ENCODE results near the gene FHIP2A. TPM values are rescaled to one million over a fixed set of nuclear protein-coding genes. Genes with fewer than 3 reads are reported as not detected.
"Not testable (repeated sequence)": the region's sequence is repeated elsewhere in the genome, so short reads cannot be mapped to it uniquely, and the experiment has no call there.

The FHIP2A gene, protein sequence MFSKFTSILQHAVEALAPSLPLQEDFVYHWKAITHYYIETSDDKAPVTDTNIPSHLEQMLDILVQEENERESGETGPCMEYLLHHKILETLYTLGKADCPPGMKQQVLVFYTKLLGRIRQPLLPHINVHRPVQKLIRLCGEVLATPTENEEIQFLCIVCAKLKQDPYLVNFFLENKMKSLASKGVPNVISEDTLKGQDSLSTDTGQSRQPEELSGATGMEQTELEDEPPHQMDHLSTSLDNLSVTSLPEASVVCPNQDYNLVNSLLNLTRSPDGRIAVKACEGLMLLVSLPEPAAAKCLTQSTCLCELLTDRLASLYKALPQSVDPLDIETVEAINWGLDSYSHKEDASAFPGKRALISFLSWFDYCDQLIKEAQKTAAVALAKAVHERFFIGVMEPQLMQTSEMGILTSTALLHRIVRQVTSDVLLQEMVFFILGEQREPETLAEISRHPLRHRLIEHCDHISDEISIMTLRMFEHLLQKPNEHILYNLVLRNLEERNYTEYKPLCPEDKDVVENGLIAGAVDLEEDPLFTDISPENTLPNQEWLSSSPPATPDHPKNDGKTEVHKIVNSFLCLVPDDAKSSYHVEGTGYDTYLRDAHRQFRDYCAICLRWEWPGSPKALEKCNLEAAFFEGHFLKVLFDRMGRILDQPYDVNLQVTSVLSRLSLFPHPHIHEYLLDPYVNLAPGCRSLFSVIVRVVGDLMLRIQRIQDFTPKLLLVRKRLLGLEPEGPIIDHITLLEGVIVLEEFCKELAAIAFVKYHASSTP
- 18.3 and 20.0 TPM in 2 replicates for total RNA-seq
- polyA plus RNA-seq (2012): 11.5 TPM

DNA sequence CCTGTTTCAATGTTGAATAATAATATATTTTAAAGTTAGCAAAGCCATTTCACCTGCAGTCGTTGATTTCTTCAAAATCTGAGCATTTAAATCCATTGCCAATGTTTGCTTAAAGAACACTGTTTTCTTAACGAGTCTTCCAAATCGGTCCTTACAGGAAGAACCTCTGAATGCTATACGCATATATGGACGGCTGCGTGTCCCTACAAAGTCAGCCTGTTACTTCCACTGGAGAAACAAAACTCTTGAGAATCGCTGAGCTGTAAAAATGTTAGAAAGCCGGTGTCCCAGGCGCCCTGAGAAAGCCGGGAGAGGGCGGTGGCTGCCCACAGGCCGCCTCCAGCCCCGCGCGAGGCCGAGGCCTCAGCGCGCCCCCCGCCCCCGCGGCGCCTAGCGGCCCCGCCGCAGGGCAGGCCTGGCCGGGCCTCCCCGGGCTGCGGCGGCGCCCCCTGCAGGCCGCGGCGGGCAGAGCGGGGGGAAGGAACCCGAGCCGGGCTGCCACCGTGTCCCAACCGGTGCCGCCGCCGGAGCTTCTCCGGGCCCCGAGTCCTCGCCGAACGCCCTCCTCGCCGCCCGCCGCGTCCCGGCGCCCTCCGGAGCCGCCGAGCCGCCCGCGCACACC is at the start of gene FHIP2A:
TSS of gene FHIP2A (plus strand) at position 488 of the 622 bp plus-strand sequence. CDS start 299 bp downstream, outside the sequence.
- DNase-seq (ENCODE audit: low read depth): peak; percentile 82

DNA sequence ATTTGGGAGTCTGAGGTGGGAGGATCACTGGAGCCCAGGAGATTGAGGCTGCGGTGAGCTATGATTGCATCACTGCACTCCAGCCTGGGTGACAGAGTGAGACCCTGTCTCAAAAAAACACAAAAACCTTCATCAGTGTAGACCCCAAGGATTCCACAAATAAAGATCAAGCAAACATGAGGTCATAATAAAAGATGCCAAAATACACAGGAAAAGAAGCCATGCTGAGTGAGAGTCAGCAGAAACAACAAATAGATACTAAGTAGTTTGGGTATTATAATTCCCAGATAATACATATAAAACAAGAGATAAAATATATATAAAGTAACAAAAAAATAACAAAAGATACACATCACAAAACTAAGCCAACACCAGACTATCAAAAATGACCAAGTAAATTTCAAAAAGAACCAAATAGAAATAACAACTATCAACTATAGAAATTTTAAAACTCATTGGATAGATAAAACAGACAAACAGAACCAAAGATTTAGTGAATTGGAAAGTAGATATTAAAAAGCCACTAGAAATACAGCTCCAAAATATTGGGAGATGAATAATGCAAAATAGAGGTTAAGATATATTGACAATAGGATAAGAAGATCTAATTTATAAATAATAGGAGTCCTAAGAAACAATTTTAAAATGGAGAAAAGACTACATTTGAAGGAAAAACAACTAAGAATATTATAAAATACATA is 48.9 kb upstream of the FHIP2A start:
- no peak for DNase-seq (ENCODE audit: low read depth)

DNA sequence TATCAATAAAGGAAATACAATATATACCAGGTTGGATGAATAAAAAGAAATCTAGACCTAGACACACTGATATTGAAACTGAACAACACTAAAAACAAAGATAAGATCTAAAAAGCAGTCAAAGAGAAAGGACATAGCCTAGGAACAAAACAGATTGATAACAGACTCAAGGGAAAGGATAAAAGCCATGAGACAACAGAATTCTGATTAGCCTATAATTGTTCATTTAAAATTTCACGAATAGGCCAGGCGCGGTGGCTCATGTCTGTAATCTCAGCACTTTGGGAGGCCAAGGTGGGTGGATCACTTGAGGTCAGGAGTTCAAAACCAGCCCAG is 48.4 kb upstream of the FHIP2A start:
- DNase-seq (ENCODE audit: low read depth): no peak

DNA sequence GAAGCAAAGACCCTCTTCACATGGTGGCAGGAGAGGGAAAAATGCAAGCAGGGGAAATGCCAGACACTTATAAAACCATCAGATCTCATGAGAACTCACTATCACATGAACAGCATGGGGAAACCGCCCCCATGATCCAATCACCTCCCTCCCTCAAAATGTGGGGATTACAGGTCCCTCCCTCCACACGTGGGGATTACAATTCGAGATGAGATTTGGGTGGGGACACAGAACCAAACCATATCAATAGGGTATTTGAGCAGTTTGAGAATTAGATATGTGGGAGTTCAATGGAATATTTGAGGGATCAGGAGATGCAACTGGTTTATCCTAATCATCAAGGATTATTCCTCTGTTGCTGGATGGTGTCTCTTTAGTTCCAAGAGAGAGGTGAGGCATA is 46.5 kb upstream of the FHIP2A start:
- not testable (repeated sequence) for DNase-seq (ENCODE audit: low read depth)

DNA sequence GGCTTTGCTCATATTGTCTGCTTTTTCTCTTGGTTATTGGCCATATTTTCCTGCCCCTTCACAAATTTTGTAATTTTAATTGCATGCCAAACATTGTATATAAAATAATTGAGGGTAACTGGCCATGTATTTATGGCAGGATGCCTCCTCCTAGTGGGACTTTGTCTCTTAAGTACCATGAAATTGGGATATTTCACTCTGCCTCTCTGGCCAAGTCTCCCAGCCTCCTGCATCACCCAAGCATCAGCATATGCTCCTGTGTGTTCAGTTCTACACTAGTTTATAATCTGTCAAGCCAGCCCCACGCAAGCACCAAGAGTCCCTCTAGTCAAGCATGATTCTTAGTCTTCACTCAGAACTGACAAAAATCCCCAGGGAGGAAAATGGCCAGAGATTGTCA is 44.2 kb upstream of the FHIP2A start:
- DNase-seq (ENCODE audit: low read depth): no peak

DNA sequence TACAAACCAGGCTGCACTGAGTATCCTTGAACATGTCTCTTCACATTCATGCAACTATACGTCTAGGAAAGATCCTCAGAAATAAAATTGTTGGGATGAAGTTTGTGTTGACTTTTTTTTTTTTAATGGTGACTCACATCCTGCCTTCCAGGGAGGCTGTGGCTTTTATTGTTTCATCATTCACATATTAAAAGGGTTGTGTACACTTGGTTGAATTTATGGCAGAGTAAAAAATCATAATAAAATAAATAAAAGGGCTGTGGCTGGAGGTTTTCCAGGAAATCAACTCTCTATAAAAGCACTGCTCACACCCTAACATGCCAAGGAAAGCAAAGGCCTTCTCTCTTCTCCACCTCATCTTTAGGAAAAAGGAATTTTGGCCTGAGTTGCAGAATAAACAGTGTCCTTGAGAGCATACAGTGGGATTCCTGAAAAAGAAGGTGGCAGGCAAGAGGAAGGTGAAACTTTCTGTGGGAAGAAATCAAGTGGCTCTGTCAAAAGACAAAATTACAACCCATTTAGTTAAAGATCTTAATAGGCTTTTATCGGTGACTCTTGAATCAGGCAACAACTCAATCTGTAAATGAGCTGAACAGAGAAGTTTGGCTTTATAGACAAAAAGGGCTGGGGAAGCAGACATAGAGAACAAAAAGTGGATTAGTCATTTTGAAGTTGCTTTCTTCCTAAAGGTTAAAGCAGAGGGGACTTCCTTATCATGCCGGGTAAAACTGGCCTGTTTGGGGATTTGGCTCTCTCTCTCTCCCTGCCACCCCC is 41.6 kb upstream of the FHIP2A start:
- peak; percentile 60 for DNase-seq (ENCODE audit: low read depth)

DNA sequence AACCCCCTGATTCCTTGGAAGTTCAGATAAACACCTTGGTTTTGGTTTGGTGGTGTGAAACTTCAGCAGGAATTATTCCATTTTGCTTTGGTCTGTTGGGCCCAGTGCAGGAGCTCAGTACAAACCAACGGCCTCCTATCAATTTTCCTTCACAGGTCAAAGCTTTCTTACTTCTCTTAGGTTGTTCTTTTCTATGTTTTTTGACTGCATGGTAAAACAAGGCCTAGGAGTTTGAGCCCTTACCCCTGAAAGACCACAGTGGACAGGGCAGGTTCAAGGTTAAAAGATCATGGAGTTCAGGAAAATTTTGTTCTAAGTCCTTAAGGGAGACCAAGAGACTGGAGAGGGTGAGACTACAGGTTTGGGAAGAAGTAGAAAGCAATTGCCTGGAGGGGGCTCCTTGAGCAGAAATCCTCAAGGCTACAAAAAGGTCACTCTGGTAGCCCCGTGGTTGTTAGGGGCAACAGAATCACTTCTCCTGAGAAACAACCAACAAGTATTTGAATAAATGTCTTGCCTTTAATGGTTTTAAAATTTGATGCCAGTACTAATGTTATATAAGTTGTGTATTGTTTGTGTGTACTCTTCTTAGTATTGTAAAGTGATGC is 40.9 kb upstream of the FHIP2A start:
- DNase-seq (ENCODE audit: low read depth): no peak

DNA sequence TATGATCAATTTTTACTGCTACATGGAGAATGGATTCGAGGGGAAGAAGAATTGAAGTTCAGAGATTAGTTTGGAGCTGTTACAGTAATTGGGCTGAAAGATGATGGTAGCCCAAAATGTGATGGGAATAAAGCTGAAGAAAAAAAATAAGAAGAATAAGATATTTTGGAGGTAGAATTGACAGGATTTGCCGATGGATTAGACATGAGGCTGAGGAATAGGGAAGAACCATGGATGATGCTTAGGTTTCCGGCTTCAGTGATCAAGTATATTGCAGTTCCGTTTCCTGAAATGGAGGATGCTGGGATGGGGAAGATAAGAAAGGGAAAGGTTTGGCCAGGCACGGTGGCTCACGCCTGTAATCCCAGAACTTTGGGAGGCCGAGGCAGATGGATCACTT is 38.9 kb upstream of the FHIP2A start:
- DNase-seq (ENCODE audit: low read depth): no peak

DNA sequence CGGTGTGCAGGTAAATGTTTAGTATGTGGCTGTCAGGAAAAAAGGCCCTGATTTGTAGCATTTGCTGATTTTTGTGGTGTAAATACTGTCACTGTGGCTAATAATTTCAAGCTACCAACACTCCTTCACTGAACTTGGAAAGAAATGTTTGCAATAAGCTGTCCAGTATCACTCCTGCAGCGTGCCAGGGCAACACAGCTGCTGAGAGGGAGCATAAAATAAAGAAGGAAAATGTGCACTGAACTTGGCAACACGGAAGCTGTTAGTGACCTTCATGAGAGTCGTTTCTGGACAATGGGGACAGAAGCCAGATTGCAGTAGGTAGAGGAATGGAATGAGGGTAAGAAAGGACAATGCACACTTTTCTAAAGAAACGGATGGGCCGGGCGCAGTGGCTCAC is 37.9 kb upstream of the FHIP2A start:
- no peak for DNase-seq (ENCODE audit: low read depth)

DNA sequence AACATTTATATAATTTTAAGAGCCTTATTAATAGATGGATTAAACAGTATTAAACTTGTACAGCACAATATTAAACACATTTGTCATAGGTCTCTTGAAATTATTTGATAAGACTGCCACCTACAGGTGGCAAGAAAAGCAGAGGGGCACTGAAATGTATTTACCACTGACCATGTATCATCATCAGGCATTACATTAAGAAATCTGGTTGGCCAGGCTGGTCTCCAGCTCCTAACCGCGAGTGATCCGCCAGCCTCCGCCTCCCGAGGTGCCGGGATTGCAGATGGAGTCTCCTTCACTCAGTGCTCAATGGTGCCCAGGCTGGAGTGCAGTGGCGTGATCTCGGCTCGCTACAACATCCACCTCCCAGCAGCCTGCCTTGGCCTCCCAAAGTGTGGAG is 35.1 kb upstream of the FHIP2A start:
- DNase-seq (ENCODE audit: low read depth): peak; percentile 50

DNA sequence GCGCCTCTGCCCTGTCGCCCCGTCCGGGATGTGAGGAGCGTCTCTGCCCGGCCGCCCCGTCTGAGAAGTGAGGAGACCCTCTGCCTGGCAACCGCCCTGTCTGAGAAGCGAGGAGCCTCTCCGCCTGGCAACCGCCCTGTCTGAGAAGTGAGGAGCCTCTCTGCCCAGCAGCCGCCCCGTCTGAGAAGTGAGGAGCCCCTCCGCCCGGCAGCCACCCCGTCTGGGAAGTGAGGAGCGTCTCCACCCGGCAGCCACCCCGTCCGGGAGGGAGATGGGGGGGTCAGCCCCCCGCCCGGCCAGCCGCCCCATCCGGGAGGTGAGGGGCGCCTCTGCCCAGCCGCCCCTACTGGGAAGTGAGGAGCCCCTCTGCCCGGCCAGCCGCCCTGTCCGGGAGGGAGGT is 34.4 kb upstream of the FHIP2A start:
- DNase-seq (ENCODE audit: low read depth): not testable (repeated sequence)

DNA sequence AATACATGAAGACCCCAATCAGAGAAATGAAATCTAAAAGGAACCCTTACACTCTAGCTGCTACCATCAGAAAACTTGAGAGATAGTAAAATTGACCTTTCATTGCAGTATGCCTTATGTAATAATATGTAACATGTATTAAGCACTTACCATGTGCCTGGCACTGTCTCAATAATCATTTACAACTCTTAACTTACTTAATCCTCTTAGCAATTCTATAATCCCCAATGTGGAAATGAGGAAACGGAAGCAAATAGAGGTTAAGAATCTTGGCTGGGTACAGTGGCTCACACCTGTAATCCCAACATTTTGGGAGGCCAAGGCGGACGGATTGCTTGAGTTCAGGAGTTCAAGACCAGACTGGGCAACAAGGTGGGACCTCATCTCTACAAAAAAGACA is 29.8 kb upstream of the FHIP2A start:
- no peak for DNase-seq (ENCODE audit: low read depth)

DNA sequence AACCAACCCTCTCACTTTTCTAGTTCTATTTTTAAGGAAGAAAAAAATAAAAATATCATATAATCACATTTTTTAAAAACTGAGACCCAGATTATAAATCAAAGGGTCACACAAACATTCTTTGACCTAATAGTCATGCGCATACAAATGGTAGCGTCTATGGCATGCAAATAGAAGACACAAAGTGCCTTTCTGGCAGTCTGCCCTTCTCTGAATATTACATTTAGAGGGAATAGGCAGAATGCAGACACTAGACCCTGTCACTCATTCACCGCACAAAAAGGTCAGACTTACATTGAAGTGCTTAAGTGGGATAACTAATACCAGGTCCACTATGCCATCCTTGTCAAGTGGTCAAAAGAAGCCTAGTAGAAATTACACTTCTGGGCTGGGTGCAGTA is 26.5 kb upstream of the FHIP2A start:
- DNase-seq (ENCODE audit: low read depth): no peak

DNA sequence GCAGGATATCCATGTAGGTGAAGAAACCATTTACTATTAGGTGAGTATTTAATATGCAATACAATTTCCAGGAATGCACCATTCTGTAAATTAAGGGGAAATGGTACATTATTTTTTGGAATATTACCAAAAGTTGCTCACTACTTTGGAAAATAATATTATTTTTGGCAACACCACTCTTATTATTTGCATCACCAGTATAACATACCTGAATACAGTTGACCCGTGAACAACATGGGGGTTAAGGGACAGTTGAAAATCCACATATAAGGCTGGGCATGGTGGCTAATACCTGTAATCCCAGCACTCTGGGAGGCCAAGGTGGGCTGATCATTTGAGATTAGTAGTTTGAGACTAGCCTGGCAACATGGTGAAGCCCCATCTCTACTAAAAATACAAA is 21.2 kb upstream of the FHIP2A start:
- DNase-seq (ENCODE audit: low read depth): no peak

DNA sequence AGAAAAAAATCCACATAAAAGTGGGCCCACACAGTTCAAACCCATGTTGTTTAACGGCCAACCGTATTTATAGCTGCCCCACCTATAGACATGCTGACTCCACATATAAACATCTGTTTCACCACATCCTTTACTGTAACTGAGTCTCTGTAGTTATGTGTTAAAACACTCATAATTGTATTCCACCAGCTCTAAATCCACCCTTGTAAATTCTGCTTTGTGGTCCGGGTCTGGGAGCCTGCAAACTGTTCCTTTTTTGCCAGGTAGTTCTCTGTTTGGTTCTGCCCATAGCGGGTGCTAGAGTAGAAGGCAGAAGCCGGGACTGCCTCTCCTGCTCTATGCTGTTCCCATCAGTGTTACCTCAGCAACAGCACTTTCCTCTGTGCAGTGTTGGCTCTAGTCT is 20.2 kb upstream of the FHIP2A start:
- no peak for DNase-seq (ENCODE audit: low read depth)

DNA sequence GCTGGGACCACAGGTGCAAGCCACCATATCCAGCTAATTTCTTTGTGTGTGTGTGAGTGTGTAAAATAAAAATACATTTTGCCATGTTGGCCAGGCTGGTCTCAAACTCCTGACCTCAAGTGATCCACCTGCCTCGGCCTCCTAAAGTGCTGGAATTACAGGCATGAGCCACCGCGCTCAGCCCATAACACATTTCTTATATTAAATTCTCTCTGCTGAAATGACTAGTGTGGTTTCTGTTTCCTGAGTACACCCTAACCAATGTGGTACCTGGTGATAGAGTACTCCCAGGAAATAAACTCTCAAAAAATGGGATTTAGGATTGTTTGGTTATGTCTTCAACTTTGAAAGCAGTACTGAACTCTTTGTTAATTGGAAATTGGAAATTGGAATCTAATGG is 19.4 kb upstream of the FHIP2A start:
- DNase-seq (ENCODE audit: low read depth): no peak

DNA sequence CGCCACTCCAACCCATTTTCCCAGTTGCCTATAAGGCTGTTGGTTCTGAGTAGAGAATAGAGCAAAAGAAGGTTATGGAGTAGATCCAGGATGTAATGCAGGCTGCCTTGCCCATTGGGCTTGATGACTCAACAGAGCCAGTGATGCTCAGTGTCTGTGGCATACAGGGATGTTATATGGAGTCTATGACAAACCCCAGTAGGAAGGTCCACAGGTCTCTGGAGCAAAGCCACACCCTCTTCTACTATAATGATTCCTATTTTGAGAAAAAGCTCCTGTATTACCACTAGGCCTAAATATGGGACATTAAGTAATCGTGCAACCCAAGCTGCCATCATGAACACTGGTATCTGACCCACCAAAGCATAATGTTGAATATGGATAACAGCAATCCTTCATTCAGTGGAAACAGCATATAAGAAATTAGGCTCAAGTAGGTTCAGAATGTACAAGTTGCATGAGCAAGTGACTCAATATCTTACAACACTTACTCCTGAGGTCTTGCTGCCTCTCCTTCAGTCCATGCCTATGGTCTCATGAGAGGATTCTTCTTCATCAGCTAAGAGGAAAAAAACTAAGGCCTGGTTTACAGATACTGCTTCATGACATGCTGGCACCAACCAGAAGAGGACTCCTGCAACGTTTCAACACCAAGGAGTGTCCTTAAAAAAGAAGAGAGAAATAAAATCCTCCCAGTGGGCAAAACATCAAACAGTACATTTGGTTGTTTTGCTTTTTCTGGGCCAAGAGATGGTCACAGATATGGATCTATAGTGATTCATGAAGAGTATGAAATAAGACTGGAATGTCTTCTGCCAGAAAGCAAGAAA is 14.8 kb upstream of the FHIP2A start:
- DNase-seq (ENCODE audit: low read depth): peak; percentile 33

DNA sequence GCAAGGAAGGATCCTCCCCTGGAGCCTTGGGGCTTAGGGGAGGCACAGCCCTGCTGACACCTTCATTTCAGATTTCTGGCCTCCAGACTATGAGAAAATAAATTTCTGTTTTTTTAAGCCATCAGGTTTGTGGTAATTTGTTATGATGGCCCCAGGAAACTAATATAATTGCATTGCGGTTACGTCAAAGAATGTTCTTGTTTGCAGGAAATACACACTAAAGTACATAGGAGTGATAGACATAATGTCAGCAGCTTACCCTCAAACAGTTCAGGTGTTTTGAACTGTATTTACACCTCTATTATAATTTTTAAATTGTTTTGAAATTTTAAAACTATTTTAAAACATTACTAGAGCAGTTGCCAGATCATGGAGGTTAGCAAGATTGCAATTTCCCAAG is 12.6 kb upstream of the FHIP2A start:
- DNase-seq (ENCODE audit: low read depth): no peak

DNA sequence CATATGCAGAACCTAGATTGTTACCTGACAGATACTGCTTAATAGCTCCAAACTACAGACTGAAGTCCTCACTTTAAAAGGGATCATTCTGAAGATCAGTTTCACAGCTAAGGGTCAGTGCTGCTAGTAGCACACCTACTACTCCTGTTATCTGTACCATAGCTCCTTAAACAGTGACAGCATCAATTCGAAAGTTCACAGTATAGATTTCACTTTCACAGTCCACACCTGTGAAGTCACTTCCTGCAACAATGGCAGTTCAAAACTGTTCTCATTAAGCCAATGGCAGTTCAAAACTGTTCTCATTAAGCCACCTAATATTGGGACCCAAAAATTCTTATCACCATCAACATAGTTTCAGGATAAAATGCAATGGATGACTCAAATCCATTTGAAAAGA is 10.7 kb upstream of the FHIP2A start:
- no peak for DNase-seq (ENCODE audit: low read depth)

DNA sequence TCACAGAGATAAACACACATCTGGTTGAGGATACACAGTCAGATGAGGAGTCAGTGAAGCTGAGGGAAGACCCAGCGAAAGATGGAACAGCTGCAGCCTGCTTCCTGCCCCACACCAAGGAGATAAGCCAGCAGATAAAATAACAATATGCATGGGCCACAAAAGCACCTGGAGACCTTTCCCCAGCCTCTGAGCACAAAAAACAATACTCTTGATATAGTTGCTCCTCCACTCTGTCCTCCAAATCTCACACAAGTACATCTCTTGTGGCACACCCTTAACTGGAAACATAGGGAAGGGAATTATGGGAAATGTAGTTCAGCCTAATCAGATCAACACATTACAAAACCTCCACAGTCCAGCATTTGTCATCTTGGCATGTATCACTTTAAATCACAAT is 9.7 kb upstream of the FHIP2A start:
- no peak for DNase-seq (ENCODE audit: low read depth)
